Measurements from ENCODE around the gene CLSTN1.
"Not testable (repeated sequence)": the region's sequence is repeated elsewhere in the genome, so short reads cannot be mapped to it uniquely, and the experiment has no call there.

The CLSTN1 gene

DNA sequence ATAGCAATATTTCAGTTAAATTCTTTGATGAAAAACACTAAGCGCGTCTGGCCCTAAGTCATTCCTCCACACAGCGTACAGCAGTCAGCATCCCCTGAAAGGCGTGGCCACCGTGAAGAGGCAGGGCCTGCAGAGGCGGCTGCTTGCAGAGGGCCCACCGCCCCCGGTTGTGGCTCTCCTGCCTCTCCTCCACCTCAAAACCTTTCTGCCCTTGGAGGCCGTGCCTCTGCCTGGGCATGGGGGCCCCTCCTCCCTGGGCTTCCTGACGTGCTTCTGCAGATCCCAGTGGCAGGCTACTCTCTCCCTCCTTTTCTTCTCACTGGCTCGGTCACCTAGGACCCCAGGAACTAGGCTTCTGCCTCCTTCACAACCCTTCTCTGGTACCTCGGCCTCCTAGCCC, 16.2 kb downstream of the CLSTN1 start:
- TF ChIP-seq, protein P1, sequence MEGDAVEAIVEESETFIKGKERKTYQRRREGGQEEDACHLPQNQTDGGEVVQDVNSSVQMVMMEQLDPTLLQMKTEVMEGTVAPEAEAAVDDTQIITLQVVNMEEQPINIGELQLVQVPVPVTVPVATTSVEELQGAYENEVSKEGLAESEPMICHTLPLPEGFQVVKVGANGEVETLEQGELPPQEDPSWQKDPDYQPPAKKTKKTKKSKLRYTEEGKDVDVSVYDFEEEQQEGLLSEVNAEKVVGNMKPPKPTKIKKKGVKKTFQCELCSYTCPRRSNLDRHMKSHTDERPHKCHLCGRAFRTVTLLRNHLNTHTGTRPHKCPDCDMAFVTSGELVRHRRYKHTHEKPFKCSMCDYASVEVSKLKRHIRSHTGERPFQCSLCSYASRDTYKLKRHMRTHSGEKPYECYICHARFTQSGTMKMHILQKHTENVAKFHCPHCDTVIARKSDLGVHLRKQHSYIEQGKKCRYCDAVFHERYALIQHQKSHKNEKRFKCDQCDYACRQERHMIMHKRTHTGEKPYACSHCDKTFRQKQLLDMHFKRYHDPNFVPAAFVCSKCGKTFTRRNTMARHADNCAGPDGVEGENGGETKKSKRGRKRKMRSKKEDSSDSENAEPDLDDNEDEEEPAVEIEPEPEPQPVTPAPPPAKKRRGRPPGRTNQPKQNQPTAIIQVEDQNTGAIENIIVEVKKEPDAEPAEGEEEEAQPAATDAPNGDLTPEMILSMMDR (conservative IDR thresholded peaks at IDR 0.05), result no peak
- no peak overlapping the region for H3K27ac ChIP-seq

DNA sequence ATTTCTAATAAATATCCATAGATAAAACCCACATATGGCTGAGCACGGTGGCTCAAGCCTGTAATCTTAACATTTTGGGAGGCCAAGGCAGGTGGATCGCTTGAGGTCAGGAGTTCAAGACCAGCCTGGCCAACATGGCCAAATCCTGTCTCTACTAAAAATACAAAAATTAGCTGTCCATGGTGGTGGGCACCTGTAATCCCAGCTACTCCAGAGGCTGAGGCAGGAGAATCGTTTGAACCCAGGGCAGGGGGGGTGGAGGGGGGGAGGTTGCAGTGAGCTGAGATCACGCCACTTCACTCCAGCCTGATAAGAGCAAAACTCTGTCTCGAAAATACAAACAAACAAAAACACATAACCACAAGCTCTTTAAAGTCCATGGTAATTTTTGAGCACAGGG, 17.8 kb downstream of the CLSTN1 start:
- H3K27ac ChIP-seq, result not testable (repeated sequence)

DNA sequence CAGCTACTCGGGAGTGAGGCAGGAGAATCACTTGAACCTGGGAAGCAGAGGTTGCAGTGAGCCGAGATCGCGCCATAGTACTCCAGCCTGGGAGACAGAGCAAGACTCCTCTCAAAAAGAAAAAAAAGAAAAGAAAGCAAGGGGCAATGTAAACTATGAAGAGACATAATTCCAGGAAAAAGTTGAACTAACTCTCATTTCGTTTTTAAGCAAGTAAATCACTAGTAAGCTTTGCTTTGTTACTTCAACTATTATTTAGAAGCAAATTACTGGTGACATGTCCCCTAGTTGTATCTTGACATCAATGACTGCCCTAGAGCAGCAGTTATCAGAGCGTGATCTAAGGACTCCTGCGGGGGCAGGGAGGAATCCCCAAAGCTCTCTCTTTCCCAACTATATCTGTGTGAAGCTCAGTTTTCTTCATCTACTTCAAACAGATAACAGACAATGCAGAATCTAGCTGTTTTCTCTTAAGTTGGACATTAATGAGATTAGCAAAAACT, 18.7 kb downstream of the CLSTN1 start:
- H3K27ac ChIP-seq, result no peak overlapping the region
- TF ChIP-seq, protein P1 (conservative IDR thresholded peaks at IDR 0.05), result no peak

DNA sequence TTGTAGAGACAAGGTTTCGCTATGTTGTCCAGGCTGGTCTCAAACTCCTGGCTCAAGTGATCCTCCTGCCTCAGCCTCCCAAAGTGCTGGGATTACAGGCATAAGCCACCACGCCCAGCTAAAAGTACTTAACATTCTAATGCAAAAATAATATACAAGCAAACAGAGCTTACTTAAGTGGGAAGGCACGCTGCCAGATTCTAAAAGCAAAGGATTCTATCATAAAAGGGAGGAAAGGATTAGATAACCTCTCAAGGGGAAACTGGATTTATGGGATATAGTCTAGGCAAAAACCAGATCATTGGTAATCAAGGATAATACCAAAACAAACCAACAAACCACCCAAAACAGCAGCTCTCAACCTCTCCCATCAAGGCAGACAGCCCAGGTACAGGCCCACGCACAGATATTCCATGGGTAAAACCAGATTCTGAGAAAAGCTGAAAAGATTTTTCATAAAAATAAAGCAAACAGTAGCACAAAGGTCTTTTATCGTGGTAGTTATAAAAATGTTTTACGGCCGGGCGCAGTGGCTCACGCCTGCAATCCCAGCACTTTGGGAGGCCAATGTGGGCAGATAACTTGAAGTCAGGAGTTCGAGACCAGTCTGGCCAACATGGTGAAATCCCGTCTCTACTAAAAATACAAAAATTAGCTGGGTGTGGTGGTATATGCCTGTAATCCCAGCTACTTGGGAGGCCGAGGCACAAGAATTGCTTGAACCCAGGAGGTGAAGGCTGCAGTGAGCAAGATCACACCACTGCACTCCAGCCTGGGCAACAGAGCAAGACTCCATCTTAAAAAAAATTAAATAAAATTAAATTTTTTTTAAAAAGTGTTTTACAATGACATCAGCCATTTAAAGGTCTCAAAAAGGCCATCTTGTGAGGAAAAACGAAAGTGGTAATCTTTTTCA, 20.5 kb downstream of the CLSTN1 start:
- peak overlapping the region; percentile 20 for H3K27ac ChIP-seq

DNA sequence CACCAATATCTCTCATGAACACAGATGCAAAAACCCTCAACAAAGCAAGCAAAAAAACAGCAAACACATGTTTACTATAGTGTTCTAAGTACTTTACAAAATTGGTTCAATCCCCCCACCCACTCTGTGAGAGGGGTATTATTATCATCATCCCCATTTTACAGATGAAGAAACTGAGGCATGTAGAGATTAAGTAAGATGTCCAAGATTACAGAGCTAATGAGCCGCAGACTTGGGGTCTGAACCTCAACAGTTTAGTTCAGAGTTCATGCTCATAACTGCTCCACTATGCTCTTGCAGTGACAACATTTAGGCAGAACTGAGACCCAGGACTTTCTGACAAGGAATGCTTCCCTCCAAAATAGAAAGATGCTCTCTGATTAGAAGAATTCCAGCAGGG, 21.9 kb downstream of the CLSTN1 start:
- TF ChIP-seq, protein P1 (conservative IDR thresholded peaks at IDR 0.05), result no peak
- no peak overlapping the region for H3K27ac ChIP-seq

DNA sequence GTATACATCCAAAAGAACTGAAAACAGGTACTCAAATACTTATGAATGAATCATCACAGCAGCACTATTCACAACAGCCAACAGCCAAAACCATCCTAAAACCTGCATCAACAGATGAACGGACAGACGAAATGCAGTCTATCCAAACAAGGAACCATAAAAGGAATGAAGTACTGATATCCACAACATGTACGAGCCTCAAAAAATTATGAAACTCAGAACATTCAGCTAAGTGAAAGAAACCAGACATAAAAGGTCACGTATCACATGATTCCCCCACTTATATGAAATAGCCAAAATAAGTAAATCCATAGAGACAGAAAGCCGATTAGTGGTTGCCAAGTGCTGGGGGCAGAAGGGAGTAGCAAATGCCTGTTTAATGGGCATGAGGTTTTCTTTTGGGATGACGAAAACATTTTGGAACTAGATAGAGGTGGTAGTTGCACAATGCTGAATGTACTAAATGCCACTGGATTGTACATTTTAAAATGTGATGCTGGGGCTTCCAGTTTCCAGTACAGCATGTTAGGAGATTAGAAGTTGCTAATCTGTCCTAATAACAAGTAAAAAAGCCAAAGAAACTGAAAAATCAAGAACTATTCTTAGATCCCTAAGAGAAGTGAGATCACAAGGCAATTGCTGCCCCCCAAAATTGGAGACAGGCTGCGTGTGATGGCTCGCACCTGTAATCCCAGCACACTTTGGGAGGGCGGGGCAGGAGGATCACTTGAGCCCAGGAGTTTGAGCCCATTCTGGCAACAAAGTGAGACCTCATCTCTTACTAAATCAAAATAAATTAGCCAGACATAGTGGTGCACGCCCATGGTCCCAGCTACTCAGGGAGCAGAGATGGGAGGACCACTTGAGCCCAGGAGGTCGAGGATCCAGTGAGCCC, 25.3 kb downstream of the CLSTN1 start:
- H3K27ac ChIP-seq, result no peak overlapping the region
- TF ChIP-seq, protein P1 (conservative IDR thresholded peaks at IDR 0.05), result no peak

DNA sequence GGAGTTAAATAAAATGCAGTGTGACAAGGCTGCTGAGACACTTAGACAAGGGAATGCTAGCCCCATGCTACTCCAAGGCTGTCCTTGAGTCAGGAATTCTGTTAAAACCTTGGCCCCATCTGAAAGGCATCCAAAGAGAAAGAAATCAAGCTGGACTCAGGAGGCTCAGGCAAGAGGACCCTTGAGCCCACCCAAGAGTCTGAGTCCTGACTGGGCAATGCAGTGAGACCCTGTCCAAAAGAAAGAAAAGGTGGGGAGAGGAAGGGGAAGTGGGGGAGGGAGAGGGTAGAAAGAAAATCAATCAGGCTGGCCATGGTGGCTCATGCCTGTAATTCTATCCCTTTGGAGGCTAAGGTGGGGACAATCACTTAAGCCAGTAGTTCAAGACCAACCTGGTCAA, 26.7 kb downstream of the CLSTN1 start:
- no peak overlapping the region for H3K27ac ChIP-seq
- TF ChIP-seq, protein P1 (conservative IDR thresholded peaks at IDR 0.05), result no peak

DNA sequence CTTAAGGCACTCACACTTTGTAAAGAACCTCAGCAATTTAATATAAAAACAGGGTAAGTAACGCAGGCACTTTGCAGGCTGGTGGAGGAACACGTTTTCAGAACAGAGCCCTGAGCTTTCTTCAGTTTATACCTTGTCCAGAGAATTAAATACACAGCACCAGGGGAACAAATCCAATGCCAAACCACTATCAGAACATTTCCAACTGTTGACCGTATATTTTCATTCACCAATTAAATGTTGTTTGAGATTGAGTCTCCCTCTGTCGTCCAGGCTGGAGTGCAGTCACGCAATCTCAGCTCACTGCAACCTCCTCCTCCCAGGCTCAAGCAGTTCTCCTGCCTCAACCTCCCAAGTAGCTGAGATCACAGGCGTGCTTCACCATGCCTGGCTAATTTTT, 29.7 kb downstream of the CLSTN1 start:
- TF ChIP-seq, protein P1 (conservative IDR thresholded peaks at IDR 0.05), result no peak
- H3K27ac ChIP-seq, result no peak overlapping the region

All from VCaP (cell line).